ENCODE data around the gene LRP1B.

Gene LRP1B

GRCh38 chr2:141736466-141736865, 394.4 kb downstream of the LRP1B start:
- no peak for DNase-seq

- DNase-seq, result peak; percentile 76
These were observed 401.9 kb downstream of the LRP1B start for GRCh38 chr2:141728886-141729285.

- no peak for DNase-seq
These were observed 402.7 kb downstream of the LRP1B start for GRCh38 chr2:141728142-141728541.

GRCh38 chr2:141724426-141724825, 406.4 kb downstream of the LRP1B start:
- no peak for DNase-seq

- DNase-seq, result no peak
These were observed 407.0 kb downstream of the LRP1B start for GRCh38 chr2:141723814-141724213.

GRCh38 chr2:141720476-141720875, 410.3 kb downstream of the LRP1B start:
- DNase-seq, result no peak

GRCh38 chr2:141714496-141714895, 416.3 kb downstream of the LRP1B start:
- DNase-seq, result no peak

- no peak for DNase-seq
These were observed 419.2 kb downstream of the LRP1B start for GRCh38 chr2:141711627-141712026.

GRCh38 chr2:141710589-141711239, 420.1 kb downstream of the LRP1B start:
- DNase-seq, result no peak

- no peak for DNase-seq
These were observed 421.1 kb downstream of the LRP1B start for GRCh38 chr2:141709756-141710155.

GRCh38 chr2:141707486-141707885, 423.3 kb downstream of the LRP1B start:
- DNase-seq, result no peak

- DNase-seq, result no peak
These were observed 426.3 kb downstream of the LRP1B start for GRCh38 chr2:141704541-141704940.

GRCh38 chr2:141703501-141703900, 427.3 kb downstream of the LRP1B start:
- no peak for DNase-seq

GRCh38 chr2:141701618-141702017, 429.2 kb downstream of the LRP1B start:
- no peak for DNase-seq

- no peak for DNase-seq
These were observed 431.2 kb downstream of the LRP1B start for GRCh38 chr2:141699573-141699972.

- no peak for DNase-seq
These were observed 432.3 kb downstream of the LRP1B start for GRCh38 chr2:141698500-141698899.

GRCh38 chr2:141697035-141697434, 433.8 kb downstream of the LRP1B start:
- DNase-seq, result no peak

GRCh38 chr2:141694180-141694579, 436.6 kb downstream of the LRP1B start:
- DNase-seq, result no peak

- DNase-seq, result no peak
These were observed 438.0 kb downstream of the LRP1B start for GRCh38 chr2:141692829-141693228.

- DNase-seq, result no peak
These were observed 454.7 kb downstream of the LRP1B start for GRCh38 chr2:141676139-141676538.

GRCh38 chr2:141666191-141666590, 464.6 kb downstream of the LRP1B start:
- no peak for DNase-seq

- no peak for DNase-seq
These were observed 470.6 kb downstream of the LRP1B start for GRCh38 chr2:141660232-141660631.

- DNase-seq, result no peak
These were observed 476.5 kb downstream of the LRP1B start for GRCh38 chr2:141654311-141654710.

- DNase-seq, result no peak
These were observed 477.6 kb downstream of the LRP1B start for GRCh38 chr2:141653184-141653583.

- no peak for DNase-seq
These were observed 478.5 kb downstream of the LRP1B start for GRCh38 chr2:141652308-141652707.
